GM21529 (cell line): ENCODE measurements around the gene CRYBG1.
"Not testable (repeated sequence)": the region's sequence is repeated elsewhere in the genome, so short reads cannot be mapped to it uniquely, and the experiment has no call there.

ENCODE experiments used
- ATAC-seq: cut with Tn5 transposase; IDR thresholded peaks from one replicate; pipeline ENCODE4 v1.9.1; 2021; ENCODE audit not compliant: unreplicated experiment

Gene CRYBG1

DNA sequence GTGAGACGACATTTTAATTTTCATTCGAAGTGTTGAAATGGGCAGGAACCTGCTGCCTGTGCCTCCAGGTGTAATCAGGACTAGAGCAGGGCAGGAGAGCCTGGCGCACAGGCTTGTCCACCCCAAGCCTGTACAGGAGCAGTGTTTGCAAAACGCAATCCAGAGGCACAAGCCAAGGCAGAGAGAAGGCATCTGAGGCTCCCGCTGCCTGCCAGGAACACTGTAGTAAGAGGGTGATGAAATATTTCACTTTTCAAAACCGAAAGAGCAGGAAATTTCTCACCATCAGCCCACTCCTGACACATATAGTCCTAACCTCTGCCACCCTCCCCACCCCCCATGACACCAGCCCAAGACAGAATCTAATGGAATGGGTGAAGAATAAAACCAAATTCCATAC, 136.3 kb downstream of the CRYBG1 start:
- no peak for ATAC-seq

DNA sequence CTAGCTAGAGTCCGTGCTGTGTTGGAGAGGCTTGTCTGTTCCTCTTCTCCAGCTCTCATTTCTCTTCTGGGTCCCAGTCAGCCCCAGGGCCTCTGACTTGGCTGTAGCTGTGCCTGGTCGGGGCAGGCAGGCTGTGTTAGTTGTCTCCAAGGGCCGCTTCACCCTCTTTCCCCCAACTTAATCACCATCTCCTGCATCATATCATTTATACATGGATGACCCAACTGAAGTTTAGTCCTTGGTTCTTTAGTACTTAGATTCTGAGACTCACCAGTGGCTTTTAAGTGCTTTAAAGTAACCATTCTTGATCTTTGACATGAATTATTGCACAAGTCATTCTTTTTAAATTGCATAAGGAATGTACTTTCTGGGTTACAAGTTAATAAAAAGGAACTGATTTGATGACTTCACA, 141.4 kb downstream of the CRYBG1 start:
- ATAC-seq: no peak

DNA sequence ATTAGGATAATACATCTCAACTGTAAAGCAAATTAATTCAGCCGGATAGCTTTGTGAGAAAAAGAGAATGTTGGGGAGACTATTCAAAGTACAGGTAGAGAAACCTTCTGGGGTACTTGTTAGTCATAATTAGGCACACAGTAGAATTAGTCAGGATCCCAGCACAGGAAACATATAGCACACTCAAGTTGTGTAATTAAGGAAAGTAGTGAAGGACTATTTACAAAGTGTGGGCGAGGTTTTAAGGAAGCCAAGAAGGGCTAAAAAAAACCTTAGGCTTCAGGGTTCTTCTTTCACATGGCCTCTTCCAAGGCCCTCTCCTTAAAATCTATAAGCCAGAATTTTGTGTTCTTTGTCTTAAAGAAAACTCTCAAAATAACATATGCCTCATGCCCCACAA, 142.0 kb downstream of the CRYBG1 start:
- no peak for ATAC-seq

DNA sequence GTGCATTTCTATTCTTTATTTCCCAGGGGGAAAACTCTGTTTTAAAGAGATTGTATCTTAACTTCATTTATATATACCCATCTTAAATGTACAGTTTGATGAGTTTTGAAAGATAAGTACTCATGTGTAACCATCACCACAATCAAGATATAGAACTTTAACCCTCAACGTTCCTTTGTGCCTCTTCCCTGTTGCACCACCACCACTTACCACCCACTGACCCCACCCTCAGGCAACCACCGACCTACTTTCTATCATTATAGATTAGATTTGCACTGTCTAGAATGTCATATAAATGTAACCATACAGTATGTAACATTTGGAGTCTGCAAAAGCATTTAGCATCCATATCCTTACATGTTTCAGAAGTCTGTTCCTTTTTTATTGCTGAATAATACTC, 147.8 kb downstream of the CRYBG1 start:
- ATAC-seq: no peak

DNA sequence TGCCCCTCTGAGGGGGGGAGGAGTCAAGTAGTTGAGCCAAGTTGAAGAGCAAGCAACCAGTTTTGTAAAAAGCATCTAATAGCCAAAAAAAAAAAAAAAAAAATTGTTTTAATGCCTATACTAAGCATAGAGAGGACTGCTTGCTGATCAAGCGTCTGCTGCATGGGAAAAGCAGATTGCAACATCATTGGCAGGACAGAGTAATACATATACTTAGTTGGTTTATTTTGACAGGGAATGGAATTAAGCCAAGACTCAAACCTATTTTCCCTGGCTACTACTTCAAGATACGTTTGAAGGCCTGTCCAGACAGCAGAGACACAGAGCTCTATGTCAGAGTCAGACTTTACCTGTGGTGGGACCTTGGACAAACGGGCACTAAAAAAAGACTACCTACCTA, 148.3 kb downstream of the CRYBG1 start:
- ATAC-seq: no peak

DNA sequence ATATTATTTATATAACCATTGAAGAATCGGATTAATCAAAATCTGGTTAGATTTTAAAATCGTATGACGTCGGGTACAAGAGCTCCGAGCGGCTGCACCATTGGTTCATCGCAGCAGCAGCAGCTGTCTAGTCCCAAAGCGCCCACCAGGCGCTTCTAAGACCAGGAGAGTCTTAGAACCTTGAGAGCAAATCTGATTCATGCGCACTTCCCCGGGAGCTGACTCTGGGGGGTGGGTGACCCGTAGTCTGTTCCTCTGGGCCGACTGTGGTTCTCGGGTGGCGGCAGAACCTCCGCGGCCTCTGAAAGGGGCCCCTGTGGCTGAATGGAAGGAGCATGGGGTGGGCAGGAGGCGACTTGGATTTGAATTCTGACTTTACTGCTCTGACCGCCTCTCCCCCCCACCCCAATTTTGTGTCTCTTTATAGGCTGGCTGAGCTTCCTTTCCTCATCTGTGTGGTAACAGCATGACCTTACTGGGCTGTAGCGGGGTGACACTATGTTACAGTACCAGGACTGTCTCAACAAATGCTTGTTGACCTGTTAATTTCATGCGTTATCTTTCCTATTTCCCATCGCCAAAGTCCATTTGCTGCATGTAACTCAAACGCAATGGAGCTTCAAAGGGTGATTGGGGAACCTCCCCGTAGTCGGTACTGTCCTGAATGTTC, 149.0 kb downstream of the CRYBG1 start:
- ATAC-seq: no peak

DNA sequence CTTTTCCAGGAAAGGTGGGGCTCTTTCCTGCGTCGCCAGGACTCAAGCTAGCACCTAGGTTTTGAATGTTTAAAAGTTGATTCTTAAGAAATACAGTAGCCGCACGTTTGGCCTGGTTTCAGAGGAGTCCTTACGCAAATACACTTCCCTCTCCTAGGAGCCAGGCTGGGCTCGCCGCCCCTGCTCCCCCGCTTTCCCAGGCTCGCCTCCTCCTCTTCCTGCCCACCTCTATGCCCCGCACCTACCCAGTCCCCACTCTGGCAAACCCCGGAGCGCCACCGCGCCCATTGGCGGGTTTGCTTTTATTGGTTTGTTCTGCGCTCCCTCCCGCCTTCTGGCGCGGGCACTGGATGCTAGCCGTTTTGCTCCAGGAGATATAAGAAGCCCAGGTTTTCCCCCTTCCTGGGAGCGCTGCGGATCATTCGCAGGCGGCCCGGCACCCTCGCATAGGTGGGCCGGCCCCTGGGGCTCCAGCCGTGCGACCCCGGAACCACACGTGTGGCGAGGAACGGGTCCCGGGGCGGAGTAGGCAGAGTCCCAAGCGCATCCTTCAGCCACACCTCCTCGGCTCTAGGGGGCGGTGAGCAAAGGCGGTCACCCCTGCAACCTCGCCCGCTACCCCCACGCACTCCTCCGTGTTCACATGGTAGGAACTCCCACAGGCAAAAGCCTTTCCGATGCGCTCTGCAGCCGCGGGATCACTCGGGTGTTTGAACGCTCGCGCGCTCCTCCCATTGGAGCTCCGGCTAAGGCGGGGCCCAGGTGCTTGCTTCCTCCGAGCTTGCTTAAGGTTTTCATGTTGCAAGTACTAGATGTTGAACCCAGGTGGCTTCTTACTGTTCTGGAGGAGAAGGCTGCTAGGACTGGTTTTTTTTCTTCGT, 149.8 kb downstream of the CRYBG1 start:
- peak; percentile 44 for ATAC-seq

DNA sequence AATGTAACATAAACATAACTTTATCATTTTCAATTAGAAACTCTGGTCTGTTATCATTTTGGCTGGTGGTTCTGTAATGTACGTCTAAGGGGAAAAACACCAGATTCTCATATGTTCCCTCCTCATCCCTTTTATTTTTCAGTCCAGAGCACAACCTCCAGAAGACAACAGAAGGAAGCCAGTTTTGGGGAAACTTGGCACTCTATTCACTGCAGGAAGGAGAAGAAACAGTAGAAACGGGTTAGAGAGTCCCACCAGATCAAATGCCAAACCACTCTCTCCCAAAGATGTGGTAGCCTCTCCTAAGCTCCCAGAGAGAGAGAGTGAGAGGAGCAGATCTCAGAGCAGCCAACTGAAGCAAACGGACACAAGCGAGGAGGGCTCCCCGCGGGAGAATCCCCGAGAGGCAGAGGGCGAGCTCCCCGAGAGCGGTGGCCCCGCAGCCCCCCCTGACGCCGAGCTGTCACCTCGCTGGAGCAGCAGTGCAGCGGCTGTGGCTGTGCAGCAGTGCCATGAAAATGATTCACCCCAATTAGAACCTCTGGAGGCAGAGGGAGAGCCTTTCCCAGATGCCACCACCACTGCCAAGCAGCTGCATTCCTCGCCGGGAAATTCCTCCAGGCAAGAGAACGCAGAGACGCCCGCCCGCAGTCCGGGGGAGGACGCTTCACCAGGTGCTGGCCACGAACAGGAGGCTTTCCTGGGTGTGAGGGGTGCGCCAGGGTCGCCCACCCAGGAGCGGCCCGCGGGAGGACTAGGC, 151.0 kb downstream of the CRYBG1 start:
- peak; percentile 18 for ATAC-seq

DNA sequence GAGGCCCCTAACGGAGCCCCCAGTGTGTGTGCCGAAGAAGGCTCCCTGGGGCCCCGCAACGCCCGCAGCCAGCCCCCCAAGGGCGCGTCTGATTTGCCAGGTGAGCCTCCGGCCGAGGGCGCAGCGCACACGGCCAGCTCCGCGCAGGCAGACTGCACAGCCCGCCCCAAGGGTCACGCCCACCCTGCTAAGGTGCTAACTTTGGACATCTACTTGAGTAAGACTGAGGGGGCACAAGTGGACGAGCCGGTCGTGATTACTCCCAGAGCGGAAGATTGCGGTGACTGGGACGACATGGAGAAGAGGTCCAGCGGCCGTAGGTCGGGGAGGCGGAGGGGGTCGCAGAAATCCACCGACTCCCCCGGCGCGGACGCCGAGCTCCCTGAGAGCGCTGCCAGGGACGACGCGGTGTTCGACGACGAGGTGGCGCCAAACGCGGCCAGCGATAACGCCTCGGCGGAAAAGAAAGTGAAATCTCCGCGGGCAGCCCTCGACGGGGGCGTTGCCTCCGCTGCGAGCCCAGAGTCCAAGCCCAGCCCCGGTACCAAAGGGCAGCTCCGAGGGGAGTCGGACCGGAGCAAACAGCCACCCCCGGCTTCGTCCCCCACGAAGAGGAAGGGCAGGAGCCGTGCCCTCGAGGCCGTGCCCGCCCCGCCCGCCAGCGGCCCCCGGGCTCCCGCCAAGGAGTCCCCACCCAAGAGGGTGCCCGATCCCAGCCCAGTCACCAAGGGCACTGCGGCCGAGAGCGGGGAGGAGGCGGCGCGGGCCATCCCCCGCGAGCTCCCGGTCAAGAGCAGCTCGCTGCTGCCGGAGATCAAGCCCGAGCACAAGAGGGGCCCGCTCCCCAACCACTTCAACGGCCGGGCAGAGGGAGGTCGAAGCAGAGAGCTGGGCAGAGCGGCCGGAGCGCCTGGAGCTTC, 151.8 kb downstream of the CRYBG1 start:
- peak; percentile 61 for ATAC-seq

DNA sequence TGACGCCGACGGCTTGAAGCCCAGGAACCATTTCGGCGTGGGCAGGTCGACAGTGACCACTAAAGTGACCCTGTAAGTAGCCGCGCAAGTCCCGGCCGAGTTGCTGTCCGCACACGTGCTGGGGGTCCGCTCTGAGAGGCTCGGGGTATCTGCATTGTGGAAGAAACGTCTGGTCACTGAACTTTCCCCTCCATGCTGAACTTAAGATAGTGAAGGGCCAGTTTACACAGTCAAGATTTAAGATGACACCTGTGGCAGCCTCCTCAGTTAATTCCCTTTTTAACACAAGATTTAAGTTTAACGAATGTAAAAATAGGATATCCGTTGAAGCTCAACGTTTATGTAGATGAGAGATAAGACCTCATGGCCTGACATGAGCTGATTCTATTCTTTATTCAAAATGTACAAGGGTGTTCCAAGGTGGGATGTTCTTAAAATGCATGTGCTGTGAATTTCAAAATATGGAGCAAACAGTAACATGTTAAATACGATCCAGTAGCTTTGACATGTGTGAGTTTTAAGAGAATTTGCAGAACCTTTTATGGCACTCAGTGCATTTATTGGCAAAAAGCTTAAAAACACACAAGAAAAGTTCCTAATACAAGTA, 152.6 kb downstream of the CRYBG1 start:
- no peak for ATAC-seq

DNA sequence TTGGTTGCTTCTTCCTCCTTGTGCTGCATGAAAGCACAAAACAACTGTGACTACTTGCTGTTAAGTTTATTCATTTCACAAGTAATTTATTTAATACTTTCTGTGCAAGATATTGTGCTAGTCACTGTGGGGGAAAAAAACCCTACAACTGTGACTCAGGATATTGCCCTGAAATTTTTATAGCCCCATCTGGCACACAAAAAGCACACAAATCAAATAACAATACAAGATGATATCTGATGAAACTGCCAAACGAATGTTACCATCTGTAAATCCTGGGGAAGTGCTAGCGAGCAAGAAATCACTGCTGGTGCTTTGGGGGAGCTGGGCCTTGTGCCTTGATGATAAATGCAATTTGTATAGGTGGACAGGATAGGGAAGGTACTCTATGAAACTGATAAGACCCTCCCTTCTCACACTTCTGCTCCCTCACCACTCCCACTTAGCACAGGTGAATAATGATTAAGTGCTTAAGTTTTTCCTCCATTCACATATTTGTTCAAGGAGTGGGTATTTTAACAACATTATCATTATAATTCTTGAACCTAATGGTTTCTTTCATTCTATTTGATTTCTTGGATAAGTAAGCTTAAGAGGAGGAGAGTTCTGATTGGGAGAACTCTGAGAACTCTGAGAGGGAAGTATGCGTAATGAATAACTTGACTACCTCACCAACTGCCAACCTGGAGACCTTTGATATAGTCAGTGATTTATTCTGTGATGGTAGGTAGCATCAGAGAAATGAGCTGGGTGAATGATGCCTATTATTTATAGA, 153.5 kb downstream of the CRYBG1 start:
- ATAC-seq: no peak

DNA sequence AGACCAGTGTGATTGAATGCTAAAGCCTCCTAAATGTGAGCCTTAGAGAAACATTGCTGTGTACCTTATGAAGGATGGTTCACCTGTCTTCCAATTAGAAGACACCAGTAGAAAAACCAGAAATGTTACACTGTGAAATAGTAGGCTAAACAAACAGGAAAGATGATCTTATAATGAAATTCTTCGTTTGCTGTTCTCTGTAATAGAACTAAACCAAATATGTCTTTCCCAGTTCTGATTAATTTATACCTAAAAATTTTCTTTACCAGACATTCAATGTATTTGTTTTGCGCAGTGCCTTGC, 154.0 kb downstream of the CRYBG1 start:
- no peak for ATAC-seq

DNA sequence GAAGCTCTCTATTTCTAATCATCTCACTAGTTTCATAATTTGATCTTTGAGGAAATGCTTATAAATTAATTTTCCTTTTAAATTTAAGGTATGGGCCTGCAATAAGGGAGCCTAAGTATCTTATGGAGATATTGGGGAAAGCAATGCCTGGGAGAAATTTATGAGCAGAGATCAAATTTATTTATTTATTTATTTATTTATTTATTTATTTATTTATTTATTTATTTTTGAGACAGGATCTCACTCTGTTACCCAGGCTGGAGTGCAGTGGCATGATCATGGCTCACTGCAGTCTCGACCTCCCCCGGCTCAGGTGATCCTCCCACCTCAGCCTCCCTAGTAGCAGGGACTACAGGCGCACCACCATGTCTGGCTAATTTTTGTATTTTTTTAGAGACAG, 155.1 kb downstream of the CRYBG1 start:
- not testable (repeated sequence) for ATAC-seq

DNA sequence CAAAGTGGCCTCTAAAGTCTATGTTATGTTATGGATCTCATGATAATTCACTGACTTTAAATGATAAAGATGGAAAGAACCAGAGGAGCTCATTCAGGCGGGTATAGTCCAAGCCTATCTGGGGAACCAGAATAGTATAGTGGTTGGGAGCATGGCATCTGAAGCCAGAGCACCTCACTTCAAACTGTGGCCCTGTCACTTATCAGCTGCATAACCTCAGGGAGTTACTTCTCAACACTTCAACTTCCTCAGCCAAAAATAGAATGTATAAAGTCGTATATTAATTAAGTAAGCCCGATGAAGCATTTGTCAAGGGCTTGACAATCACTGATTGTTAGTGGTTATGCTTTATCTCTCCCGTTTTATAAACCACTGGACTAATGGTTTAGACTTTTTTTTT, 156.1 kb downstream of the CRYBG1 start:
- no peak for ATAC-seq

DNA sequence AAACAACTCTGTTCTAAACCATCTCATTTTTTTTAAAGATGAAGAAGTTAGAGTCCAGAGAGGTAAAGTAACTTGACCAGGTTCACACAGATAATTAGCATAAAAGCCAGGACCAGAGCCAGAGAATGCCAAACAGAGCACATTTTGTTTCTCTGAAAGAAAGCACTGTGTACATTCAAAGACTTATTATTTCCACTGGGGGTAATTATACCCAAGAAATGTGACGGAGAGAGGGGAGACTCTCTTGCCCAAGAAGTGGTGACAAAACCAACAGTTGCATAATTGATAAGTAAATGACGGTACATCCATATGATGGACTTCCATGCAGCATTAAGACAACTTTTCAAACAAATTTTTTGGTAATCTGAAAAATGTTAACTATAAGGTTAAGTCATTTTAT, 157.2 kb downstream of the CRYBG1 start:
- ATAC-seq: no peak

DNA sequence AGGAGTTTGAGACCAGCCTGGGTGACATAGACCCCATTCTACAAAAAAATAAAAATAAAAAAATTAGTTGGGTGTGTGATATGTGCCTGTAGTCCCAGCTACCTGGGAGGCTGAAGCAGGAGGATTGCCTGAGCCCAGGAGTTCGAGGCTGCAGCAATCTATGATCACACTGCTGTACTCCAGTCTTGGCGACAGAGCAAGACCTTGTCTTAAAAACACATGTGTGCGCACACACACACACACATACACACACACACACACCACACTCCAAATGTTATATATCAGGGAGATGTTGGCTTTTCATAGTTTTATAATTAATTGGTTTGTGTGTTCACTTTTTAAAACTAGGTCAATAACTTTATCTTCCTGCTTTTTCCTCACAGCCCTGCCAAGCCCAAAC, 158.2 kb downstream of the CRYBG1 start:
- no peak for ATAC-seq

DNA sequence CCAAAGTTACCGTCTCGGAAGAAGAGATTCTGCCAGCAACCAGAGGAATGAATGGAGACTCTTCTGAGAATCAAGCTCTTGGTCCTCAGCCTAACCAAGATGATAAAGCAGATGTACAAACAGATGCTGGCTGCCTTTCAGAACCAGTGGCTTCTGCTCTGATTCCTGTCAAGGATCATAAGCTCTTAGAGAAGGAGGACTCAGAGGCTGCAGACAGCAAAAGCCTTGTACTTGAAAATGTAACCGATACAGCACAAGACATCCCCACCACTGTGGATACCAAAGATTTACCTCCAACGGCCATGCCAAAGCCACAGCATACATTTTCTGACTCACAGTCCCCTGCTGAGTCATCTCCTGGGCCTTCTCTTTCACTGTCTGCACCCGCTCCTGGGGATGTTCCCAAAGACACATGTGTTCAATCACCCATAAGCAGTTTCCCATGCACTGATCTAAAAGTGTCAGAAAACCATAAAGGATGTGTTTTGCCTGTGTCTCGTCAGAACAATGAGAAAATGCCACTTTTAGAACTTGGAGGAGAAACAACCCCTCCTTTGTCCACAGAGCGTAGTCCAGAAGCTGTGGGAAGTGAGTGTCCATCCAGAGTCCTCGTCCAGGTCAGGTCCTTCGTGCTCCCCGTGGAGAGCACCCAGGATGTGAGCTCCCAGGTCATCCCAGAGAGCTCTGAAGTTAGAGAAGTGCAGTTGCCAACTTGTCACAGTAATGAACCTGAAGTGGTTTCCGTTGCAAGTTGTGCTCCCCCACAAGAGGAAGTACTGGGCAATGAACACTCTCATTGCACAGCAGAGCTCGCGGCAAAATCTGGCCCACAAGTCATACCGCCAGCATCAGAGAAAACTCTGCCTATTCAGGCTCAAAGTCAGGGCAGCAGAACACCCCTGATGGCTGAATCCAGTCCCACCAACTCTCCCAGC, 159.2 kb downstream of the CRYBG1 start:
- peak; percentile 59 for ATAC-seq

DNA sequence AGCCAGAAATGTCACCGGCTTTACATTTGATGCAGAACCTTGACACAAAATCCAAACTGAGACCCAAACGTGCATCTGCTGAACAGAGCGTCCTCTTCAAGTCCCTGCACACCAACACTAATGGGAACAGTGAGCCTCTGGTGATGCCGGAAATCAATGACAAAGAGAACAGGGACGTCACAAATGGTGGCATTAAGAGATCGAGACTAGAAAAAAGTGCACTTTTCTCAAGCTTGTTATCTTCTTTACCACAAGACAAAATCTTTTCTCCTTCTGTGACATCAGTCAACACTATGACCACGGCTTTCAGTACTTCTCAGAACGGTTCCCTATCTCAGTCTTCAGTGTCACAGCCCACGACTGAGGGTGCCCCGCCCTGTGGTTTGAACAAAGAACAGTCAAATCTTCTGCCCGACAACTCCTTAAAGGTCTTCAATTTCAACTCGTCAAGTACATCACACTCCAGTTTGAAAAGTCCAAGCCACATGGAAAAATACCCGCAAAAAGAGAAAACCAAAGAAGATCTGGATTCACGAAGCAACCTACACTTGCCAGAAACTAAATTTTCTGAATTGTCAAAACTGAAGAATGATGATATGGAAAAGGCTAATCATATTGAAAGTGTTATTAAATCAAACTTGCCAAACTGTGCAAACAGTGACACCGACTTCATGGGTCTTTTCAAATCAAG, 160.3 kb downstream of the CRYBG1 start:
- ATAC-seq: peak; percentile 60
